ENCODE data around the gene SMG6.

SMG6 gene

DNA sequence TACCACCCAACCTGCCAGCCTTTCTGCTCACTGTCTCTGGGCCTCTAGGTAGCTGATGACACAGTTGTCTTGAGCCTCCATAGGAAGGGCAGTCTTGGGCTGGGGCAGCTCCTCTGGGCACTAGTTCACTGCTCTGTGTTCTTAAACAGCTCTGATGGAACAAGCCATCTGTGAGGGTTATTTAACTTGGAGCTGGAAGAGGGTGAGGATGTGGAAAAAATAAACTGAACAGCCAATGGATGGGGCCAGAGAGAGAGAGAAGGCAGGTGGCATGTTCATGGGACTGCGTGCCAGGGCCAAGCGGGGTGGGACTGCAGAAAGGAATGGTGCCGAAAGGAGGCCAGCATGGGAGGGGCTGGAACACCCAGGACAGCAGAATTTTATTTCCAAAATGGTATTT, 196.1 kb downstream of the SMG6 start:
- H2AFZ ChIP-seq (ENCODE audit: low read depth, low read length, severe bottlenecking) = no peak overlapping the region
- no peaks in the 10 kb centered on the region for H3F3A ChIP-seq (ENCODE audit: insufficient read depth)
- no peak overlapping the region for H3K4me3 ChIP-seq (ENCODE audit: insufficient read depth, low read length, poor library complexity, severe bottlenecking)
- H3K4me2 ChIP-seq (ENCODE audit: low read depth, low read length, poor library complexity, severe bottlenecking) = no peak overlapping the region
- H3K27me3 ChIP-seq (ENCODE audit: low read length) = no peaks in the 10 kb centered on the region
- H3K9ac ChIP-seq (ENCODE audit: low read length) = no peak overlapping the region
- no peaks in the 10 kb centered on the region for H3K36me3 ChIP-seq (ENCODE audit: low read length)
- no peaks in the 10 kb centered on the region for H4K20me1 ChIP-seq (ENCODE audit: low read depth, low read length)
- H3K9me3 ChIP-seq (ENCODE audit: insufficient read depth, low read length) = no peaks in the 10 kb centered on the region
- H3K9me2 ChIP-seq (replicated peaks; ENCODE audit: insufficient read depth, low read length) = no peaks in the 10 kb centered on the region
- TF ChIP-seq, protein P1, sequence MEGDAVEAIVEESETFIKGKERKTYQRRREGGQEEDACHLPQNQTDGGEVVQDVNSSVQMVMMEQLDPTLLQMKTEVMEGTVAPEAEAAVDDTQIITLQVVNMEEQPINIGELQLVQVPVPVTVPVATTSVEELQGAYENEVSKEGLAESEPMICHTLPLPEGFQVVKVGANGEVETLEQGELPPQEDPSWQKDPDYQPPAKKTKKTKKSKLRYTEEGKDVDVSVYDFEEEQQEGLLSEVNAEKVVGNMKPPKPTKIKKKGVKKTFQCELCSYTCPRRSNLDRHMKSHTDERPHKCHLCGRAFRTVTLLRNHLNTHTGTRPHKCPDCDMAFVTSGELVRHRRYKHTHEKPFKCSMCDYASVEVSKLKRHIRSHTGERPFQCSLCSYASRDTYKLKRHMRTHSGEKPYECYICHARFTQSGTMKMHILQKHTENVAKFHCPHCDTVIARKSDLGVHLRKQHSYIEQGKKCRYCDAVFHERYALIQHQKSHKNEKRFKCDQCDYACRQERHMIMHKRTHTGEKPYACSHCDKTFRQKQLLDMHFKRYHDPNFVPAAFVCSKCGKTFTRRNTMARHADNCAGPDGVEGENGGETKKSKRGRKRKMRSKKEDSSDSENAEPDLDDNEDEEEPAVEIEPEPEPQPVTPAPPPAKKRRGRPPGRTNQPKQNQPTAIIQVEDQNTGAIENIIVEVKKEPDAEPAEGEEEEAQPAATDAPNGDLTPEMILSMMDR (IDR thresholded peaks at IDR 0.05; ENCODE audit: insufficient read depth, low read length, poor library complexity, severe bottlenecking) = no peak
- no peak for TF ChIP-seq EZH2phosphoT487 (conservative IDR thresholded peaks at IDR 0.05; ENCODE audit: low read length)
- H3K79me2 ChIP-seq (ENCODE audit: insufficient read depth, low read length) = no peaks in the 10 kb centered on the region
- H3K27ac ChIP-seq (ENCODE audit: low read depth, low read length) = no peak overlapping the region

DNA sequence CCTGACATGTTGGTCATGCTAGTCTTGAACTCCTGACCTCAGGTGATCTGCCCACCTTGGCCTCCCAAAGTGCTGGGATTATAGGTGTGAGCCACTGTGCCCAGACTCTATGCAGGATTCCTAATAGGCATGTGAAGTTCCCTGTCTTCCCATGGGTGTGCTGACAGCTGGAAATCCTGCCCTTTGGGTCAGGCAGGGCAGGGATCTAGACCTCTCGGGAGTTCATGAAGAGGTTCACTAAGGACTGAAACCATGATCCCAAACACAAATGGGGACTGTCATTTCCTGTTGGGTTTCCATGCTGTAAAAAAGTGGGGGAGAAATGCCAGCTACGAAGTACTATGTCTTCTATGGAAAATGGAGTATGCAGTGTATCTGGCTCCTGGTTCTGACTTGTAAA, 196.5 kb downstream of the SMG6 start:
- Histone ChIP-seq H3K79me2 (ENCODE audit: insufficient read depth, low read length) (no peaks in the 10 kb centered on the region), H3K36me3 (ENCODE audit: low read length) (no peaks in the 10 kb centered on the region), H2AFZ (ENCODE audit: low read depth, low read length, severe bottlenecking) (no peak overlapping the region), H4K20me1 (ENCODE audit: low read depth, low read length) (no peaks in the 10 kb centered on the region), H3K27me3 (ENCODE audit: low read length) (no peaks in the 10 kb centered on the region), H3K9me3 (ENCODE audit: insufficient read depth, low read length) (no peaks in the 10 kb centered on the region), H3K4me3 (ENCODE audit: insufficient read depth, low read length, poor library complexity, severe bottlenecking) (no peak overlapping the region), H3K27ac (ENCODE audit: low read depth, low read length) (no peak overlapping the region), H3K9me2 (replicated peaks; ENCODE audit: insufficient read depth, low read length) (no peaks in the 10 kb centered on the region), H3F3A (ENCODE audit: insufficient read depth) (no peaks in the 10 kb centered on the region), H3K9ac (ENCODE audit: low read length) (no peak overlapping the region), H3K4me2 (ENCODE audit: low read depth, low read length, poor library complexity, severe bottlenecking) (no peak overlapping the region)
- TF ChIP-seq, protein P1 (IDR thresholded peaks at IDR 0.05; ENCODE audit: insufficient read depth, low read length, poor library complexity, severe bottlenecking) = no peak
- TF ChIP-seq EZH2phosphoT487 (conservative IDR thresholded peaks at IDR 0.05; ENCODE audit: low read length) = no peak

DNA sequence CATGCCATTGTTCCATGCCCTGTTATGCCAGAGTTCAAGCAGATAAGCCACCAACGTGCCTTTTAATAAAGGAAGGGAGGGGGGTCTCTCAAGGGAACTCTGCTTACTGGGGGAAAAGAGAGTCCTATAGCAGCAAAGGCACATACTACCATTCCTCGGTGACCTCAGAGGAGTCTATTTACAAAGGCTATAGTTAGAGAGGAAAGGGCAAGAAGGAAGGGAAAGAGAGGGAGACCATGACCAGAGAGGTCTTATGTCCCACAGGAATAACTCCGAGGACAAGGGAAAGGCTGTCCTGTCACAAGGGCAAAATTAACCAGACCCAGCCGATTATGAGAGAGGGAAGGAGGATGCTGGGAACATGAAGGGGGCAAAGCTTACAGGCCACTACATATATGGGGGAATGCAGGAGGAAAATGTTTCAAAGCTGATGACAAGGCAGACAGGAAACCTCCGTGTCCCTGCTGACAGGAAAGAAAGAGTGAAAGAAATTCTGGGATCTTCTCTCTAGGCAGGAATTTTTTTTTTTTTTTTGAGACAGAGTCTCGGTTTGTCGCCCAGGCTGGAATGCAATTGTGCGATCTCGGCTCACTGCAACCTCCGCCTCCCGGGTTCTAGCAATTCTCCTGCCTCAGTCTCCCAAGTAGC, 197.2 kb downstream of the SMG6 start:
- Histone ChIP-seq H4K20me1 (ENCODE audit: low read depth, low read length) (no peaks in the 10 kb centered on the region), H3K9me2 (replicated peaks; ENCODE audit: insufficient read depth, low read length) (no peaks in the 10 kb centered on the region), H3K27me3 (ENCODE audit: low read length) (no peaks in the 10 kb centered on the region), H3K4me2 (ENCODE audit: low read depth, low read length, poor library complexity, severe bottlenecking) (no peak overlapping the region), H3K4me3 (ENCODE audit: insufficient read depth, low read length, poor library complexity, severe bottlenecking) (no peak overlapping the region), H3K9ac (ENCODE audit: low read length) (no peak overlapping the region), H3F3A (ENCODE audit: insufficient read depth) (no peaks in the 10 kb centered on the region), H3K27ac (ENCODE audit: low read depth, low read length) (no peak overlapping the region), H3K79me2 (ENCODE audit: insufficient read depth, low read length) (no peaks in the 10 kb centered on the region), H3K9me3 (ENCODE audit: insufficient read depth, low read length) (no peaks in the 10 kb centered on the region), H2AFZ (ENCODE audit: low read depth, low read length, severe bottlenecking) (no peak overlapping the region), H3K36me3 (ENCODE audit: low read length) (no peaks in the 10 kb centered on the region)
- TF ChIP-seq, protein P1 (IDR thresholded peaks at IDR 0.05; ENCODE audit: insufficient read depth, low read length, poor library complexity, severe bottlenecking) = no peak
- no peak for TF ChIP-seq EZH2phosphoT487 (conservative IDR thresholded peaks at IDR 0.05; ENCODE audit: low read length)
